Mucosa of stomach (tissue), 1 donor: Measurements from ENCODE around the gene INS.

Experiments used
- H3K27me3 ChIP-seq: one replicate; pipeline ENCODE4 v1.7.0; 2013; ENCODE audit warnings: mild to moderate bottlenecking, low read length; ENCODE audit not compliant: control insufficient read depth, insufficient read depth
- H3K36me3 ChIP-seq: one replicate; pipeline ENCODE4 v1.7.0; 2013; ENCODE audit warnings: low read length; ENCODE audit not compliant: control insufficient read depth, insufficient read depth
- H3K4me1 ChIP-seq: one replicate; pipeline ENCODE4 v1.7.0; 2013; ENCODE audit warnings: mild to moderate bottlenecking, low read length; ENCODE audit not compliant: control insufficient read depth, insufficient read depth
- H3K4me3 ChIP-seq: one replicate; pipeline ENCODE4 v1.7.0; 2013; ENCODE audit warnings: low read length
- H3K9ac ChIP-seq: one replicate; pipeline ENCODE4 v1.7.0; 2013; ENCODE audit warnings: mild to moderate bottlenecking, low read length, moderate library complexity
- H3K9me3 ChIP-seq: one replicate; pipeline ENCODE4 v1.7.0; 2013; ENCODE audit warnings: mild to moderate bottlenecking, low read length, moderate library complexity; ENCODE audit not compliant: control insufficient read depth
- donor health status: Pancreatic carcinoma.

The INS gene

GRCh38 chr11:2174361-2174760 lies 13.4 kb upstream of the INS start:
- Histone ChIP-seq H3K9me3 (no peaks in the 10 kb centered on the region), H3K9ac (no peak overlapping the region), H3K36me3 (no peaks in the 10 kb centered on the region), H3K27me3 (peaks cover 5% of the 10 kb centered on the region), H3K4me1 (peaks cover 3% of the 10 kb centered on the region), H3K4me3 (no peak overlapping the region)

- H3K4me1 ChIP-seq: no peaks in the 10 kb centered on the region
- no peaks in the 10 kb centered on the region for H3K36me3 ChIP-seq
- H3K9ac ChIP-seq: no peak overlapping the region
- H3K9me3 ChIP-seq: no peaks in the 10 kb centered on the region
- no peaks in the 10 kb centered on the region for H3K27me3 ChIP-seq
- H3K4me3 ChIP-seq: no peak overlapping the region
These were observed 12.8 kb upstream of the INS start for GRCh38 chr11:2173761-2174160.

GRCh38 chr11:2173150-2173693 lies 12.2 kb upstream of the INS start:
- Histone ChIP-seq H3K9ac (no peak overlapping the region), H3K4me1 (no peaks in the 10 kb centered on the region), H3K4me3 (no peak overlapping the region), H3K27me3 (no peaks in the 10 kb centered on the region), H3K9me3 (no peaks in the 10 kb centered on the region), H3K36me3 (no peaks in the 10 kb centered on the region)

GRCh38 chr11:2172676-2173075 lies 11.7 kb upstream of the INS start:
- Histone ChIP-seq H3K27me3 (peaks cover 3% of the 10 kb centered on the region), H3K4me1 (no peaks in the 10 kb centered on the region), H3K36me3 (no peaks in the 10 kb centered on the region), H3K4me3 (no peak overlapping the region), H3K9ac (no peak overlapping the region), H3K9me3 (no peaks in the 10 kb centered on the region)

- Histone ChIP-seq H3K9me3 (no peaks in the 10 kb centered on the region), H3K4me3 (no peak within 1 kb of the TSS), H3K27me3 (peaks cover 9% of the 10 kb centered on the region), H3K4me1 (peaks cover under 1% of the 10 kb centered on the region), H3K36me3 (no peaks in the 10 kb centered on the region), H3K9ac (no peak within 1 kb of the TSS)
These were observed 10.6 kb upstream of the INS start, which contains the start of gene TH for GRCh38 chr11:2171591-2172003. Gene TH (minus strand): TSS chr11:2171815. CDS start chr11:2171786, 29 bp downstream.

- Histone ChIP-seq H3K9me3 (no peaks in the 10 kb centered on the region), H3K4me3 (no peak overlapping the region), H3K4me1 (peaks cover 4% of the 10 kb centered on the region), H3K27me3 (peaks cover 25% of the 10 kb centered on the region), H3K36me3 (no peaks in the 10 kb centered on the region), H3K9ac (no peak overlapping the region)
These were observed 8.9 kb upstream of the INS start for GRCh38 chr11:2169626-2170570.

- H3K36me3 ChIP-seq: no peaks in the 10 kb centered on the region
- no peak overlapping the region for H3K4me3 ChIP-seq
- H3K9ac ChIP-seq: no peak overlapping the region
- H3K9me3 ChIP-seq: no peaks in the 10 kb centered on the region
- peaks cover 26% of the 10 kb centered on the region for H3K27me3 ChIP-seq
- peaks cover 4% of the 10 kb centered on the region for H3K4me1 ChIP-seq
These were observed 8.0 kb upstream of the INS start for GRCh38 chr11:2169005-2169378.

GRCh38 chr11:2168286-2169004 lies 7.4 kb upstream of the INS start:
- no peaks in the 10 kb centered on the region for H3K36me3 ChIP-seq
- H3K27me3 ChIP-seq: peaks cover 26% of the 10 kb centered on the region
- no peak overlapping the region for H3K9ac ChIP-seq
- H3K4me3 ChIP-seq: no peak overlapping the region
- no peaks in the 10 kb centered on the region for H3K9me3 ChIP-seq
- peaks cover 4% of the 10 kb centered on the region for H3K4me1 ChIP-seq

- H3K4me1 ChIP-seq: peaks cover 4% of the 10 kb centered on the region
- no peaks in the 10 kb centered on the region for H3K9me3 ChIP-seq
- H3K36me3 ChIP-seq: no peaks in the 10 kb centered on the region
- H3K9ac ChIP-seq: no peak overlapping the region
- H3K4me3 ChIP-seq: no peak overlapping the region
- H3K27me3 ChIP-seq: peaks cover 26% of the 10 kb centered on the region
These were observed 6.4 kb upstream of the INS start for GRCh38 chr11:2167141-2168045.

- Histone ChIP-seq H3K9me3 (no peaks in the 10 kb centered on the region), H3K4me1 (peaks cover 4% of the 10 kb centered on the region), H3K36me3 (no peaks in the 10 kb centered on the region), H3K4me3 (no peak overlapping the region), H3K9ac (no peak overlapping the region), H3K27me3 (peaks cover 26% of the 10 kb centered on the region)
These were observed 5.3 kb upstream of the INS start for GRCh38 chr11:2166091-2166851.

GRCh38 chr11:2165571-2165970 lies 4.6 kb upstream of the INS start:
- H3K4me3 ChIP-seq: no peak overlapping the region
- no peak overlapping the region for H3K9ac ChIP-seq
- H3K4me1 ChIP-seq: peaks cover 4% of the 10 kb centered on the region
- H3K36me3 ChIP-seq: no peaks in the 10 kb centered on the region
- H3K27me3 ChIP-seq: peaks cover 26% of the 10 kb centered on the region
- no peaks in the 10 kb centered on the region for H3K9me3 ChIP-seq
